GM12864 (cell line): ENCODE results near the gene NOL3.

Experiments used
- DNase-seq: peaks from one replicate; pipeline ENCODE4 v3.0.0-alpha.2; 2011; ENCODE audit warnings: low read depth
- H3K4me3 ChIP-seq: 2 replicates; pipeline ENCODE4 v1.5.1; 2011; ENCODE audit warnings: mild to moderate bottlenecking, low read depth, low read length, control low read depth
- TF ChIP-seq, protein P1 (sequence below): IDR thresholded peaks from 2 replicates; pipeline ENCODE4 v1.5.1; 2011; ENCODE audit warnings: low read depth, mild to moderate bottlenecking, moderate library complexity, low read length, control low read depth, inconsistent platforms; ENCODE audit errors: missing control alignments

NOL3 gene

DNA sequence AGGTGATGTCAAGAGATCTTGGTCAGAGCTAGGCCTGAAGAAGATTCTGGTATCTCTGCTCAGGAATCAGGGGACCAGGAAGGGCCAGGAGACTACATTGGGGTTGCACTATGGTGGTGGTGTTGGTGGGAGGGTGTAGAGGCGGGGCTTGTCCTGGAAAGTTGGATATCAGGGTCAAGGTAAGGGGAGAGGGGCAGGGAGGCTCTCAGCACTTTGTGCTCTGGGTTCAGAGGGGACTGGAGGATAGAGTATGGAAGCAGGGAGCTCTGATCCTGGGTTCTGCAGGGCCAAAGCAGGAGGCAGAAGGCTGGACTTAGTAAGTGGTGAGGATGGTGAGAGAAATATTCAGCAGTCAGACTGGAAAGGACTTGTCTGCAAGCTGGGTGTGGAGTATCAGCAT is 3.0 kb downstream of the NOL3 start:
- H3K4me3 ChIP-seq = peak overlapping the region; percentile 49
- TF ChIP-seq, protein P1, sequence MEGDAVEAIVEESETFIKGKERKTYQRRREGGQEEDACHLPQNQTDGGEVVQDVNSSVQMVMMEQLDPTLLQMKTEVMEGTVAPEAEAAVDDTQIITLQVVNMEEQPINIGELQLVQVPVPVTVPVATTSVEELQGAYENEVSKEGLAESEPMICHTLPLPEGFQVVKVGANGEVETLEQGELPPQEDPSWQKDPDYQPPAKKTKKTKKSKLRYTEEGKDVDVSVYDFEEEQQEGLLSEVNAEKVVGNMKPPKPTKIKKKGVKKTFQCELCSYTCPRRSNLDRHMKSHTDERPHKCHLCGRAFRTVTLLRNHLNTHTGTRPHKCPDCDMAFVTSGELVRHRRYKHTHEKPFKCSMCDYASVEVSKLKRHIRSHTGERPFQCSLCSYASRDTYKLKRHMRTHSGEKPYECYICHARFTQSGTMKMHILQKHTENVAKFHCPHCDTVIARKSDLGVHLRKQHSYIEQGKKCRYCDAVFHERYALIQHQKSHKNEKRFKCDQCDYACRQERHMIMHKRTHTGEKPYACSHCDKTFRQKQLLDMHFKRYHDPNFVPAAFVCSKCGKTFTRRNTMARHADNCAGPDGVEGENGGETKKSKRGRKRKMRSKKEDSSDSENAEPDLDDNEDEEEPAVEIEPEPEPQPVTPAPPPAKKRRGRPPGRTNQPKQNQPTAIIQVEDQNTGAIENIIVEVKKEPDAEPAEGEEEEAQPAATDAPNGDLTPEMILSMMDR = no peak
- DNase-seq = no peak

DNA sequence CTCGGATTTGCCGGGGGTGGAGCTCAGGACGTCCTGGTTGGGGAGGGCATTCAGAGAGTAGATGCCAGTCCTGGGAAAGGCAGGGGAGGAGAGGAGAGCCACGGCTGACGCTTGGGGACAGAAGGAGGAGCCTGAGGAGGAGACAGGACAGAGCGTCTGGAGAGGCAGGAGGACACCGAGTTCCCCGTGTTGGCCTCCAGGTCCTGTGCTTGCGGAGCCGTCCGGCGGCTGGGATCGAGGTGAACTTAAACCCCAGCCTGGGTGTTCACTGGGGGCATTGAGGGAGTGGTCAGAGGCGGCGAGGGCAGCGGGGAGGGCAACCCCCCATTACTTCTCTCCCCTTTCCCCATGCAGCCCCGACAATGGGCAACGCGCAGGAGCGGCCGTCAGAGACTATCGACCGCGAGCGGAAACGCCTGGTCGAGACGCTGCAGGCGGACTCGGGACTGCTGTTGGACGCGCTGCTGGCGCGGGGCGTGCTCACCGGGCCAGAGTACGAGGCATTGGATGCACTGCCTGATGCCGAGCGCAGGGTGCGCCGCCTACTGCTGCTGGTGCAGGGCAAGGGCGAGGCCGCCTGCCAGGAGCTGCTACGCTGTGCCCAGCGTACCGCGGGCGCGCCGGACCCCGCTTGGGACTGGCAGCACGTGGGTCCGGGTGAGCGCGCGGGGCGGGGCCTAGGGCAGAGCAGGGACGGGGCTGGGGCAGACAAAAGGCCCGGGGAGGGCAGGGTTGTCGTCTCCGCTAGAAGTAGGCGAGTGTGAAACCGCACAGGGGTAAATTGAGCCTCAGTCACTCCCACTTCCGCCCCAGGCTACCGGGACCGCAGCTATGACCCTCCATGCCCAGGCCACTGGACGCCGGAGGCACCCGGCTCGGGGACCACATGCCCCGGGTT is 3.7 kb downstream of the NOL3 start:
- DNase-seq = no peak
- TF ChIP-seq, protein P1 = peak; percentile 13
- peak overlapping the region; percentile 49 for H3K4me3 ChIP-seq

DNA sequence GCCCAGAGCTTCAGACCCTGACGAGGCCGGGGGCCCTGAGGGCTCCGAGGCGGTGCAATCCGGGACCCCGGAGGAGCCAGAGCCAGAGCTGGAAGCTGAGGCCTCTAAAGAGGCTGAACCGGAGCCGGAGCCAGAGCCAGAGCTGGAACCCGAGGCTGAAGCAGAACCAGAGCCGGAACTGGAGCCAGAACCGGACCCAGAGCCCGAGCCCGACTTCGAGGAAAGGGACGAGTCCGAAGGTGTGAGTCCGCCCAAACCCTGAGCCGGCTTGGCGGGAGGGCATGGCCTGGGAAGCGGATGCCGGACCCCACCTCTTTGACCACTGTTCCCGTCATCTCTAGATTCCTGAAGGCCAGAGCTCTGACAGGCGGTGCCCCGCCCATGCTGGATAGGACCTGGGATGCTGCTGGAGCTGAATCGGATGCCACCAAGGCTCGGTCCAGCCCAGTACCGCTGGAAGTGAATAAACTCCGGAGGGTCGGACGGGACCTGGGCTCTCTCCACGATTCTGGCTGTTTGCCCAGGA is 4.4 kb downstream of the NOL3 start:
- peak overlapping the region; percentile 49 for H3K4me3 ChIP-seq
- no peak for DNase-seq
- TF ChIP-seq, protein P1 = no peak

DNA sequence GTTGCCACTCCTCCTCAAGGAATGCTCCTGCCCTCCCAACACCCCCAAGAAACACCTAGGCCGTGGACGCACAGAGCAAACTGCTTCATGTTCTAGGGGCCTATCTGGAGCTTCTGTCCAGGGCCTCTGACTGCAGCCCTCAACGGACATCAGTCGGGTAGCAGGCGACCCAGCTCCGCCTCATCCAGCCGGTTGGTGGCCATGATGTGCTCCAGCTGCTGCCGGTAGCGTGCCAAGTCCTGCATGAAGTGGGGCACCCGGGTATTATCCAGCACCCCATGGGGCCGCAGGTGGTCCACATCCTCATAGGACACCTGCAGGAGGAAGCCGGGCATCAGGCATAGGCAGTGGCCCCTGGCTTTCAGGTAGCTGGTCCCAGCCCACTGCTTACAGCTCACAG is 6.3 kb downstream of the NOL3 start:
- no peak for DNase-seq
- TF ChIP-seq, protein P1 = no peak
- H3K4me3 ChIP-seq = no peak overlapping the region

DNA sequence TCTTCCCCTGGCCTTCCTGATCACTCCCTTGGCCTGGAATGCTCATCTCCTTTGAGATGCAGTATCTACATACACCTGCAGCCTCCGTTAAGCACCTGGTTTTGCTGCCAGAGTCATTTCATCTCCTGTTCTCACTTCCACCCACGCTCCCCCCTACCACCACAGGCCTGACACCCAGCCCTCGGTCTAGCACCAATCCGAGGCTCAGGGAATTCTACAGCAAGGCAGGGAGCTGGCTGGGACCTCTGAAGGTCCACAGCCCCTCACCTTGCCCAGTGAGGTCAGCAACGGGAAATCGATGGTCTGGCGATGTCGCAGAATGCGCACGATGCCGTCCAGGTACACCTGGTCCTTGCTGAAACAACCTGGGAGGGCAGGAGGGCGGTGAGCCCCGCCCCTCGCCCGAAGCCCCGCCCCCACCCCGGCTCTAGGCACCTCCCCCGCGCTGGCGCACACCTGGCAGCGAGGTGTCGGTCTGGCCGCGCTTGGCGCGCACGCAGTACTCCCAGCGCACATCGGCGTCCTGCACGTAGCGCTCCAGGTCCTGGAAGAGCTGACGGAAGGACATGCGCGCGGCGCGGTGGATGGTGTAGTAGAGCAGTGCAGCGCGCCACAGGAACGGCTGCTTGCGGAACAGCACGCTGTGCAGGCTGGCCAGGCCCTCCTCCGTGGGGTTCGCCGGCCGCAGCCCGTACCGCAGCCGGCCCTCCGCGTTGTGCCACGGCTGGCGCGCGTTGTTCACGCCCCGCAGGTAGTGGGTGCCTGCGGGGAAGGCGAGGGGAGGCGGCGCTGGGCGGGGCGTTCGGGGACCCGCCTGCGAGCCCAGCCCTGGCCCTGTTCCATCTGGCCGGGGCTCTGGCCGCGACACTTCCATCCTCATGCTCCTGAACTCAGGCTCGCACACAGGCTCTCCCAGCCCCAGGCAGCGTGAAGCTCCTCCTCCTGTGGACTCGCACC is 7.7 kb downstream of the NOL3 start:
- TF ChIP-seq, protein P1 = peak; percentile 25
- peak overlapping the region; percentile 48 for H3K4me3 ChIP-seq
- no peak for DNase-seq

DNA sequence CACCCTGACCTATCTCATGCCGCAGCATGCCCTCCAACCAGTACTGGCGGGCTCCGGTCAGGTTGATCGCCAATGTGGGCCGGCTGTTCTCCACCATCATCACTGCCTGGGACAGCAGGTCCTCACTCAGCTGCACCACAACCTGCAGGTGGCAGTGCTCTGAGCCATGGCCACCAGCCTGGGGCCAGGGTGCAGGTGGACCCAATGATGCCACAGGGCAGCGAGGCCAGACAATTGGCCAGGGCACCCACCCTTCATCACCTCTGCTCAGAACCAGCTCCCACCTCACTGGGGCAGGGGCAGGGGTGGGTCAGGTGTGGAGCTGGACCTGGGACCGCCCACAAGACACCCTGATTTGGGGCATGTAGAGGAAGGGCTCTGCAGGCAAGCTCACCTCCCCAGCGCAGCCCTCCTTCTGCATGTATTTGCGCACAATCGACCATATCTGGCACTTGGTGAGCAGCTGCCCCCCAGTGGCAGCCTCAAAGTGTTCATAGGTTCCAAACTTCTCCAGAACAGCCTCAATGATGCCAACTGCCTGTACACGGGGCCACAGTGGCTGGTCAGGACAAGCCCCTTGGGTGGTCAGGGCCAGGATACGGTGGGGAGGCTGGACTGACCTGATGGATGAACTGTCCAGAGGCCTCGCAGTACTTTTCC is 9.2 kb downstream of the NOL3 start:
- DNase-seq = no peak
- no peak overlapping the region for H3K4me3 ChIP-seq
- TF ChIP-seq, protein P1 = peak; percentile 28
